ENCODE measurements around the gene HTR2B. TPM values are rescaled to one million over a fixed set of nuclear protein-coding genes. Genes with fewer than 3 reads are reported as not detected.

The HTR2B gene
- total RNA-seq, 4 donors from 2014 or later: 0.40 to 2.2 TPM; not detected in 2

- no peak overlapping the region for H3K27ac ChIP-seq
- H3K4me3 ChIP-seq: no peak overlapping the region
- TF ChIP-seq POLR2A (IDR thresholded peaks at IDR 0.05): no peak
- no peak for TF ChIP-seq CTCF (IDR thresholded peaks at IDR 0.05)
- H3K4me1 ChIP-seq: peaks cover 0 to 7% (median 0%) of the 10 kb centered on the region in 4 donors
- H3K9me3 ChIP-seq: no peaks in the 10 kb centered on the region
- DNase-seq: no peak
- H3K36me3 ChIP-seq: no peaks in the 10 kb centered on the region
- no peaks in the 10 kb centered on the region for H3K27me3 ChIP-seq
Measured at GRCh38 chr2:231127480-231127879, 2.6 kb upstream of the HTR2B start.

GRCh38 chr2:231126123-231126522 is 1.3 kb upstream of the HTR2B start:
- no peak for TF ChIP-seq CTCF (IDR thresholded peaks at IDR 0.05)
- no peak for TF ChIP-seq POLR2A (IDR thresholded peaks at IDR 0.05)
- Histone ChIP-seq H3K27me3 (no peaks in the 10 kb centered on the region), H3K4me1 (peaks cover 0 to 7% (median 0%) of the 10 kb centered on the region in 4 donors), H3K27ac (no peak overlapping the region), H3K9me3 (no peaks in the 10 kb centered on the region), H3K4me3 (no peak overlapping the region), H3K36me3 (no peaks in the 10 kb centered on the region)
- no peak for DNase-seq

GRCh38 chr2:231123362-231123898 is 1.4 kb downstream of the HTR2B start:
- TF ChIP-seq CTCF (IDR thresholded peaks at IDR 0.05) (no peak), POLR2A (IDR thresholded peaks at IDR 0.05) (no peak)
- H3K4me3 ChIP-seq: peak overlapping the region in 2 of 4 donors; percentile 14 to 21
- no peak for DNase-seq

GRCh38 chr2:231118614-231118942 is 6.3 kb downstream of the HTR2B start:
- H3K4me3 ChIP-seq: no peak overlapping the region
- no peaks in the 10 kb centered on the region for H3K36me3 ChIP-seq
- H3K9me3 ChIP-seq: no peaks in the 10 kb centered on the region
- H3K4me1 ChIP-seq: no peaks in the 10 kb centered on the region
- no peak for DNase-seq
- peak overlapping the region in 1 of 4 donors; percentile 2 for H3K27ac ChIP-seq
- TF ChIP-seq POLR2A (IDR thresholded peaks at IDR 0.05): no peak
- no peak for TF ChIP-seq CTCF (IDR thresholded peaks at IDR 0.05)
- no peaks in the 10 kb centered on the region for H3K27me3 ChIP-seq

More at GRCh38 chr2:231123362-231123898, 1.4 kb downstream of the HTR2B start:
- H3K4me1 ChIP-seq: peaks cover 0 to 7% (median 0%) of the 10 kb centered on the region in 4 donors
- no peaks in the 10 kb centered on the region for H3K9me3 ChIP-seq
- H3K27me3 ChIP-seq: no peaks in the 10 kb centered on the region
- peak overlapping the region in 2 of 4 donors; percentile 40 to 48 for H3K27ac ChIP-seq
- H3K36me3 ChIP-seq: no peaks in the 10 kb centered on the region

GRCh38 chr2:231117922-231118613 is 6.8 kb downstream of the HTR2B start:
- Histone ChIP-seq H3K27me3 (no peaks in the 10 kb centered on the region), H3K27ac (peak overlapping the region in 1 of 4 donors; percentile 2), H3K36me3 (no peaks in the 10 kb centered on the region), H3K4me1 (no peaks in the 10 kb centered on the region), H3K9me3 (no peaks in the 10 kb centered on the region), H3K4me3 (no peak overlapping the region)
- TF ChIP-seq CTCF (IDR thresholded peaks at IDR 0.05) (no peak), POLR2A (IDR thresholded peaks at IDR 0.05) (no peak)
- DNase-seq: no peak

Measured in Peyer's patch (tissue), 4 donors.